HG03460 (cell line): Measurements from ENCODE around the gene CSF3R.
"Not testable (repeated sequence)": the region's sequence is repeated elsewhere in the genome, so short reads cannot be mapped to it uniquely, and the experiment has no call there.

ENCODE experiments used
- ATAC-seq: cut with Tn5 transposase; IDR thresholded peaks from one replicate; pipeline ENCODE4 v1.9.1; 2021; ENCODE audit not compliant: unreplicated experiment

Gene CSF3R

GRCh38 chr1:36484099-36484498, 1.4 kb upstream of the CSF3R start:
- ATAC-seq: no peak

GRCh38 chr1:36481771-36482723, 666 bp downstream of the CSF3R start:
- ATAC-seq: no peak

DNA sequence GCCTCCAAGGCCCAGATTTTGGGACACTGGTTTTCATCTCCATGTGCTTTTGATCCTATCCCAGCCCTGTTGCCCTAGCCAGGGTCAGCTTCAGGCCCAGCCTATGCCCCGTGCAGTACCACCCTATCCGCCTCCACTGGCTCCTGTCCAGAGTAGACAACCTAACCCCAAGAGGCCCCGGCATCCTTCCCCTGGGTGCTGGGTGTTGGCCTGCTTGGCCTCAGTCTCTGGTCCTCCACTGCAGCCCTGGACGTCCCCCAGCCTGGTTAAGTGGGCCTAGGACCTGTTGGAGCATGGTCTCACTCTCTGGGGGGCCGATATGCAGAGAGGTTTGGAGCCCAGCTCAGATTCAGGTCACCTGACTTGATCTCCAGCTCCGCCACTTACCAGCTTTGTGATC, 1.6 kb downstream of the CSF3R start:
- no peak for ATAC-seq

DNA sequence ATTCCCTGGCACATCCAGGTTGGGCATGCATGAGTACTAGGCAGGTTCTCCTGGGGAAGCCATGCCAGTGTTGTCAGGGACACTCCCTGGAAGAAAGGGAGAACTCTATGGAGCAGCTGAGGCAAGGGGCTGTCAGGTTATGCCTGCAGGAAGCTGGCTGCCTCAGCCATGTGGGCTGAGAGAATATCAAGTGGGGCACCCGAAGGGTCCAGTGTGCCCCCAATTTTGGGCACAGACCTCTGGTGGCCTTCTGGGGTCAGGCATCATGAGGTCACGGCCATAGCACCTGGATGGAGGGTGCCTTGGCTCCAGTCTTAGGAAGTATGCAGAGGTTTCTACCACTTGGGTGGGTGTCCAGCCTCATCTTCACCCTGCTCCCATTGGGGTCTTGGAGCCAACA, 2.6 kb downstream of the CSF3R start:
- ATAC-seq: no peak

GRCh38 chr1:36479505-36480051, 3.1 kb downstream of the CSF3R start:
- ATAC-seq: no peak

DNA sequence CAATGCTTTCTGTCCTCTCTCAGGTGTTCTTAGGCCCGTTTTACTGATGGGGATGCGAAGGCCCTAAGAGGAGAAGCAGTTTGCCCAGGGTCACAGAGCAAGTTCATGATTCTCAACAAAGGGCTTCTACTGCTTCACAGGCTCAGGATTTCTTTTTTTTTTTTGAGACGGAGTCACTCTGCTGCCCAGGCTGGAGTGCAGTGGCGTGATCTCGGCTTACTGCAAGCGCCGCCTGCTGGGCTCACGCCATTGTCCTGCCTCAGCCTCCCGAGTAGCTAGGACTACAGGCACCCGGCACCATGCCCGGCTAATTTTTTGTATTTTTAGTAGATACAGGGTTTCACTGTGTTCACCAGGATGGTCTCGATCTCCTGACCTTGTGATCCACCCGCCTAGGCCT, 5.1 kb downstream of the CSF3R start:
- not testable (repeated sequence) for ATAC-seq

DNA sequence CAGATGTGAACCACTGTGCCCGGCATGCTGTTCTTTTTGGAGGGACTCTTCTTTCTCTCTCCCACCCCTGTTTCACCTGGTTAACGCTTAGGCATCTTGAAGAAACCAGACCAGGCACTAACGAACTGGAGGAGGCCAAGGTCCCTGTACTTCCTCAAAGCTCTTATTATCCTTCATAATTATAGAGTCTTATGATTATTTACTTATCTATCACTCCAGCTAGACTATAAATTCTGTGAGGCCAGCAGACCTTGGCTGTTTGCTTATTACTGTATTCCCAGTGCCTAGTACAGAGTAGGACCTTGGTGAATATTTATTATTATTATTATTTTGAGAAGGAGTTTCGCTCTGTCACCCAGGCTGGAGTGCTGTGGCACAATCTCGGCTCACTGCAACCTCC, 5.8 kb downstream of the CSF3R start:
- ATAC-seq: no peak

- ATAC-seq: no peak
Observed at GRCh38 chr1:36475910-36476604, 6.7 kb downstream of the CSF3R start.

DNA sequence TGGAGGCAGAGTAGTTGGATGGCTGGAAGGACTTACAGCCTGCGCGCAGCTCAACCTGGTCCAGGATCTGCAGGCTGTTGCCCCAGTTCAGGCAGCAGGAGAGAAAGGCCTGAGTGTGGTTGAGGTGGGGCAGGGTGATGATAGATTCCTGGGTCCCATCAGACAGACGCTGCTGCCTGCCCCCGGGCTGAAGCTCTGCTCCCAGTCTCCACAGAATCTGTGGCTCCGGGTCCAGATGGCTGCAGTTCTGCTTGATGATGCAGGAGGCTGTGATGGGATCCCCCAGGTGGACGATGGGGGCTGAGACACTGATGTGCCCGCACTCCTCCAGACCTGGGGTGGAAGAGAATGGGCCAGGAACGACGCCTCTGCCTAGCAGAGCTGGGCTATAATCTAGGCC, 7.4 kb downstream of the CSF3R start:
- no peak for ATAC-seq

- no peak for ATAC-seq
Observed at GRCh38 chr1:36472656-36473055, 10.1 kb downstream of the CSF3R start.

GRCh38 chr1:36471830-36472641, 10.7 kb downstream of the CSF3R start:
- no peak for ATAC-seq

DNA sequence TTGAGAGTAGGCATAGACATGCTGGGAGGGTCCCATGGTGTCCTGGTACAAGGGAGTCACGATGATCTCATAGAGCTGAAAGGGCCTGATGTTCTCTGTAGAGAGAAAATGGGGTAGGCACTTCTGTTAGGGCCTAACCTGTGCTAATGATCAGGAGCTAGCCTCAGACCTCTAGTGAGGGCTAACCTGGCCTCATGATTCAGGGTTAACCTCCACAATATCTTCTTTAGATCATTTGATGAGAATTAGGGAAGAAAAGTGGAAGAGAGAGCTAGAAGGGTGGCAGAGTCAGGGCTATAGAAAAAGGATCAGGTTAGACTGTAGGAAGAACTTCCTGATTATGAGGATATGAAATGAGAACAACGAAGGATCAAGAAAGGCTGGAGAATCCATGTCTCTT, 13.6 kb downstream of the CSF3R start:
- ATAC-seq: no peak

DNA sequence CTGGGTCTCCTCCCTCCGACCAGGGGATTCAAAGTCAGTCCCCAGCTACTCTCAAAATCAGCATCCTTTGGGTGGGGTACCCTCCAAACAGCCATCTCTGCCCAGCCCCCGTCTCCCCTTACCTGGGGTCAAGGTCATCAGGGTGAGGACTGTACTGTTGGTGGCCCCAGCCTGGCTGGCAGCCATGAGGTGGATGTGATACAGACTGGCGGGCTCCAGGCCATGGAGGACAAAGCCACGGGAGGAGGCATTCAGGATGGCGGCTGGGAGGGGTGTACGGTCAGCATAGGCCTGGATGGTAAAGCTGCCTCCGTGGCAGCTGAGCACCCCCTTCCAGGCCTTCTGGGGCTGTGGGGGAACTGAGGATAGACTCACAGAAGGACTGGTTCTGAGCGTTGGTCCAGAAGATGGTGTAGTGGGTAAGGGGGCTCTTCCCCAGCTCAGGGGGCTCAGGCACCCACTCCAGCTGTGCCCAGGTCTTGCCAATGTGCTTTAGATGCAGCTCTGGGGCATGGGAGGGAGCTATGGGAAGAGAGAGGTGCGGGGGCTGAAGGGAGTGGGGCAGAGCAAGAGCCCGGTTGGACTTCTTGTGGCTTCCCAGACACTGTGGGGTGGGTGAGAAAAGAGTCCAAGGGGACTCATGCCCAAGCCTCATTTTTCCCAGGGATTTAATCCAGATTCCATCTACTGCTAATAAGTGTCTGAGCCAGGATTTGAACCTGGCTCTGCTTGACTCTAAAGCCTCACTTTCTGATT, 14.8 kb downstream of the CSF3R start:
- ATAC-seq: no peak

GRCh38 chr1:36467027-36467410, 15.7 kb downstream of the CSF3R start:
- no peak for ATAC-seq

GRCh38 chr1:36466370-36467026, 16.2 kb downstream of the CSF3R start:
- no peak for ATAC-seq

DNA sequence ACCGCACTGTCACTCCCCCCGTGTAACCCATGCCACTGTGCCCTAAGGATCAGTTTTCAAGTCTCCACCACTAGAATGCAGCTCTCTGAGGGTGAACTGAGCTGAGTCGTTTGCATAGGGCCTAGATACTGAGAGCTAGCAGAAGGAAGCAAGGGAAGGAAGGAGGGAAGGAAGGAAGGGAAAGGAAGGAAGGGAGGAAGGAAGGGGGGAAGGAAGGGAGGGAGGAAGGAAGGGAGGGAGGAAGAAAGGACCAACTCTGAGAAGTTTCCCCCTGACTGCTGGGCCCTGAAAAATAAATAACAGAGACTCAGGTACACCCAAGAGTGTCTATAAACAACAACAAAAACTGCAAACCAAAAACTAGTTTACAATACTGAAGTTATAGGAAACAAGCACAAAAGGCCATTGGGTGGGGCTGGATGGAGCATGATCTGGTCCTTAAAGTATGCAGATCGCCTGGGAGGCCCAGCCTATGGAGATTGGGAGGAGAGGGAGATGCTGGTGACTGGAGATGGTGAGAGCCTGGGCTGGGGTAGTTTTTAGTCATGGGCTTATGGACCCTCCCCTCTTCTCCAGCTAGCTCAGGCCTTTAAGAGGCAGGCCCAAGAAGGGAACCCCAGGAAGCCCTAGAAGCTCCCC, 16.9 kb downstream of the CSF3R start:
- ATAC-seq: no peak

GRCh38 chr1:36464605-36465393, 17.9 kb downstream of the CSF3R start:
- ATAC-seq: no peak

DNA sequence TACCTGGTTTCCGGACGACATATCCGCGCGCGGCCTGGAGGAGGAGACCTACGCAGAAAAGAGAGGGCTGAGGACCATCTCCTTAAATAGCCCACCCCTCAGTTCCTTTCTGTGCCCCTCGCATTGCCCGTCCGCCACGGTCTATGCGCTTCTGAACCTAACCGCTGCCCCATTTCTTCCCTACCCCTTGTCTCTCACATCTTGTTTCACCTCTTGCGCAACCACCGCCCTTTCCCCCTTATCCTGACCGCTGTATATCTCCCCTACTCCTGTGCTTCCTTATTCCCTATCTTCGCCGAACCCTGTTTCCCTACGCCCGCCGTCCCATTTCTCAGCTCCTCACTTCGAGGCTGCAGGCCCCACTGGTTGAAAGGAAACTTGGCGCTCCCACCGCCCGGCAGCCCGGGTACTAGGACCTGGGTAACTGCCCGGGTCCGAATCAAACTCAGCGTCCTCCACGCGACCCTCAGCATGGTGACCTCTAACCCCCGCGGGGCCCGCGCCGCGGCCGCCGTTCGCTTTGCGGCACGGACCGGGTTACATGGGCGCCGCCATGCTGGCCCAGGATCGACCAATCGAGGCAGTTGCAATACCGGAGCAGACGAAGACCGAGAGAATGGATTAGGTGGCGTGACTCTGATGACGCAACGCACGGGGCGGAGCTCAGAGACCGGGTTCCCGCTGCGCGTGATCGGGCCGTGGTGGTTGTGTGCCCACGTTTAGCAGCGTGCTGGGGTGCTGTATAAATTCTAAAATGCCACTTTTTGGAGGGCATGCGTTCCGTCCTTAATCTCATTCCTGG, 18.7 kb downstream of the CSF3R start, which contains the start of gene MRPS15:
MRPS15 (minus strand) TSS at position 582 of the 802 bp plus-strand sequence; CDS start at position 473, 109 bp downstream.
- peak; percentile 93 for ATAC-seq
